NCI-H2107 treated with DMSO at 0.1 percent for 48 hours (cell line): ENCODE data around the gene ZNF771.

ENCODE experiments used
- DNase-seq: peaks from one replicate; lab custom pipeline; 2025; ENCODE audit not compliant: unreplicated experiment; lab: John Stamatoyannopoulos, UW

Gene ZNF771

GRCh38 chr16:30407102-30407803, at the start of gene ZNF771:
ZNF771 (plus strand) TSS chr16:30407606; CDS start chr16:30408054, 448 bp downstream.
- DNase-seq, result peak; percentile 53

DNA sequence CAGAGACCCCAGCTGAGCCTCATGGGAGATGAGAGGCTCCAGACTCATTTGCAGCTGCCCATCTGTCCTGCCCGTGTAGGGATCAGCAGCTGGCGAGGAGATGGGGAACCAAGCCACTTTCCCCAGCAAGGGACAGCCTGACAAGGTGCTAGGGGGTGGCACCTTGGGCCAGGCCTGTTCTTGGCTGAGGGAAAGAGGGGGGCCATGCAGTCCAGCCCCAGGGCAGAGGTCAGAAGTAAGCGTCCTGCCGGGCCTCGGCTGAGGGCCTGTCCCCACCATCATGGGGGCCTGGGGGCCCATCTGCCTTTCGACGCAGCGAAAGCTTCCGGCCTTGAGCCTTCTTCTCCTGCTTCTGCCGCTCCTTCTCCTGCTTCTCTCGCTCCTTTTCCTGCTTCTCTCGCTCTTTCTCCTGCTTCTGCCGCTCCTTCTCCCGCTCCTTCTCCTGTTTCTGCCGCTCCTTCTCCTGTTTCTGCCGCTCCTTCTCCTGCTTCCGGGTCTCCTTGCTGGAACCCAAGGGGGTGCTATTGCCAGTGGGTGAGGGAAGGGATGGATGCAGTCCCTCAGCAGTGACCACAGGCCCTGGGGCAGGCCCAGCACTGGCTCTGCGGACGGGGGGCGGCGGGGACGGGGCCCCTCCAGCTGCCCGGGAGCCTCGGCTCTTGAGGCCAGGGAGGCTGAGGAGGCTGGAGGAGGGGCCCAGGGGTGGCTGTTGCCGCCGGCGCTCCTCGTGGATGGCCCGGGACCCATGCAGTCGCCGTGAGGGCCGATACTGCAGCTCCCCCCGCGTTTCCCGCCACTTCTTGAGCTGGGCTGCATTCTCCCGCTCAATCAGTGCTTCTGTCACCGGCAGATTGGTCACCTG, 49.5 kb upstream of the ZNF771 start:
- no peak for DNase-seq

DNA sequence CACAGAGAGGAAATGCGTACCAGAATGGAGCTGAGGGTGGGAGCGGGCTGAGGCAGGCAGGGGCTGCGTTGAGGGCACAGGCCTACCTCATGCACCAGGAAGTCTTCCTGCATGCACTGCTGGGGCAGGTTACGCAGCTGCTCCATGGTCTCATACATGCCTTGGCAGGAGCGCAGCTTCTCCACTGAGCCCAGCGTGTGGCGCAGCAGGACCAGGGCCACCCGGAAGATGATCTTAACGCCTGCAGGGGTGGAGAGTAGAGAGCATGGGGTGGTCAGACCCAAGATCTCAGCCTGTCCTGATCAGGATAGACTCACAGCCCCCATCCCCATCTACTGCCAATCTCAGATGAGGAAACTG, 48.8 kb upstream of the ZNF771 start:
- DNase-seq, result no peak

- no peak for DNase-seq
Measured at GRCh38 chr16:30358990-30359870, 48.2 kb upstream of the ZNF771 start.

DNA sequence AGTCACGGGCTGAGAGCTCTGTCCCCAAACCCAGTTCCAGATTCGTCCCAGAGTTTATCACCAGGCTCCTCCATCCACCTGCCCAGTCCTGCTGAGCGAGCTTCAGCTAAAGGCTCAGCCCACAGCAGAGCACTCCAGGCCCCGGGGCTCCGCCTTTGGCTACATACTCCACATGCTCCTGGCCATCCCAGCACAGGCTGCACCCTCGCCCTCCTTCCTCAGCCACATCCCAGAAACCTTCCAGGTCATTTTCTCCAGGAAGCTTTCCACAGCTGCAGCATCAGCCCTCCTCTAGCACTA, 47.6 kb upstream of the ZNF771 start:
- DNase-seq, result no peak

DNA sequence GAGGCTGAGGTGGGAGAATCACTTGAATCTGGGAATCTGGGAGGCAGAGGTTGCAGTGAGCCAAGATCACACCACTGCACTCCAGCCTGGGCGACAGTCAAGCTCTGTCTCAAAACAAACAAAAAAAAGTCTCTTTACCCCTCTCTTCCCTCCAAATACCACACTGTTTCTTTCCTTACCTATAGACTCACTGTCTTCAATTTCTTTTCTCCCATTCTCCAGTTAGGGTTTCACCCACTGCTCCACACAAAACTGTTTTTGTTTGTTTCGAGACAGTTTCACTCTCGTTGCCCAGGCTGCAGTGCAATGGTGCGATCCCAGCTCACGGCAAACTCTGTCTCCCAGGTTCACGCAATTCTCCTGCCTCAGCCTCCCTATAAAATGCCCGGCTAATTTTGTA, 46.2 kb upstream of the ZNF771 start:
- DNase-seq, result no peak

DNA sequence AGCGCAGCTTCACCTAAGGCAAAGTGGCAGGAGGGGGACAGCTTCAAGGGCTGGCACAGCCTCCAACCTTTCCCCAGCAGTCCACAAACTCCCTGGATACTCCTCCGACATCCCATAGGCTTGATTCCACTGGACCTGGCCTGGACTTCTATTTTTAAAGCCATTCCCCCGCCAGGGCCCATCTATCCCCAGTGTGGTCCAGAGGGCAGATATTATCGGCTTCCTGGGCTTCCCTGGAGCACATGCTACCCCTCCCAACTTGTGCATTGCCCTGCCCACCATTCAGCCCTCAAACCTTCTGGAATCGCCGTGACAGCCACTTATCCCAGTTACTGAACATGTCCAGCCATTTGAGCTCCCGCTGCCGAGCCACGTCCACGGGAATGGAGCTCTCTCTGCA, 42.2 kb upstream of the ZNF771 start:
- no peak for DNase-seq

GRCh38 chr16:30366511-30366910, 40.9 kb upstream of the ZNF771 start:
- no peak for DNase-seq

DNA sequence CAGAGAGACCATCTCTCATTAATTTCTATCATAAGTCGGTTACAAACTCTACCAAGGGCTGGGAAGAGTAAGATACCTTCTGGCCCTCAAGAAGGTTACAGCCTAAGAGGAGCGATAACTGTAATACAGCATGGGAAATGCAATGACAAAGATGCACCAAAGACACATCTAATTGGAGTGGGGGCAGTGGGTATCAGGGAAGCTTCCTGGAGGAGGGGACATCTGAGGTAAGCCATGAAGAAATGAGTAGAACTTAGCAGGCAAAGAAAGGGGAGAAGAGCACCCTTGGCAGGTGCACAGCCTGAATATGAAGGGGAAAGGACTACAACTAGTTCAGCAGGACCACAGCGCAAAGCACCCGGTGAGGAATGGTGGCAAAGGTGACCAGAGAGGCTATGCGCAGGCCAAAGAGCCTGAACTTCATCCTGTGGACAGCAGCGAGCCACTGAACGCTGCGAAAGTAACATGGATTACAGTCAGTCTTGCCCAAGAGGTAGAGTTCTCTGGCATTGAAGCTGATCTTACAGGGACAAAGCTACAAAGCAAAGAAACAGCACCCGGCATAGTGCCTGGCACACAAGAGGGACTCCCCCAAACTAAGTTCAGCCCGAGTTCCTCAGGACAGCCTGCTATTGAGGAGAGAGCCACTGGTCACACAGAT, 39.9 kb upstream of the ZNF771 start:
- no peak for DNase-seq

DNA sequence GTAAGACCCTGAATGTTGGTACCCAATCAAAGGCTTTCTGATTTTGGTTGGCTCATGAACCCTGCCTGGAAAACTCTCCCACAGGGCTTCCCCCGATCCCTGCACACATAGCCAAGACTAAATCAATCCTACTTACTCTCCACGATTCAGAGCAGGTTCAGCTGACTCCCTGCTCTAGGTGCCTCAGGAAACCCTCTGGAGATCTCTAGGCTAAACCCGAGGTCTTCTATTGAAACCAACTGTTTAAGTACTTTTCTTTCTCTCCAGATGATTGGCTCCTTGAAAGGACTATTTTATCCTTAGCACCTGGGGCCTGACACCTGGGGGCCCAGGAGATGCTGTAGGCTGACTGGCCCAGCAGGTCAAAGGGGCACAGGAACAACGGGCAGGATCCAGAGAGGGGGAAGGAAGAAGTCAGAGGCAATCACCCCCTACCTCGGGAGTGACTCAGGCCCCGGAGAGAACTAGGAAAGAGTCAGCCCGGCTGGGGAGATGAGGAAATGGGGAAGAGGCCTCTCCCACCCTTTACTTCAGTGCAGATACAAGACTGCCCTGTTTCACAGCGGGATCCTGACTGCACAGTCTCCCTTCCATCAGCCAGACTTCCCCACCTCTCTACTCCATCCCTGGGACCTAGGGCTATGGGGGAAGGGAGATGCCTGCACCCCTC, 39.1 kb upstream of the ZNF771 start:
- DNase-seq, result no peak

DNA sequence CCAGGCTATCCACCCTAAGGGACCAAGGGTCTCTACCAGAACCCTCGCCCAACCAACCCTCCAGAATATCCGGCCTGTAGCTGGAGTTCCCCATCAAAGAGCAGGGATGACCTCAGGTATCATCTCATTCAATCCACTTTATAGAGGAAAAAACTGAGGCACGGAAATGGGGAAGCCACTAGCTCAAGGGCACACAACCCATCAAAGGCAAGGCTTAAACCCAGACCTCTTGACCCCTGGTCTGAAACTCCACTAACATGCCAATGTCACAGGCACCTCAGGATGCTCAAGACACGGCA, 38.7 kb upstream of the ZNF771 start:
- no peak for DNase-seq

- DNase-seq, result no peak
Measured at GRCh38 chr16:30369091-30369937, 38.1 kb upstream of the ZNF771 start.

GRCh38 chr16:30369938-30370455, 37.4 kb upstream of the ZNF771 start:
- no peak for DNase-seq

DNA sequence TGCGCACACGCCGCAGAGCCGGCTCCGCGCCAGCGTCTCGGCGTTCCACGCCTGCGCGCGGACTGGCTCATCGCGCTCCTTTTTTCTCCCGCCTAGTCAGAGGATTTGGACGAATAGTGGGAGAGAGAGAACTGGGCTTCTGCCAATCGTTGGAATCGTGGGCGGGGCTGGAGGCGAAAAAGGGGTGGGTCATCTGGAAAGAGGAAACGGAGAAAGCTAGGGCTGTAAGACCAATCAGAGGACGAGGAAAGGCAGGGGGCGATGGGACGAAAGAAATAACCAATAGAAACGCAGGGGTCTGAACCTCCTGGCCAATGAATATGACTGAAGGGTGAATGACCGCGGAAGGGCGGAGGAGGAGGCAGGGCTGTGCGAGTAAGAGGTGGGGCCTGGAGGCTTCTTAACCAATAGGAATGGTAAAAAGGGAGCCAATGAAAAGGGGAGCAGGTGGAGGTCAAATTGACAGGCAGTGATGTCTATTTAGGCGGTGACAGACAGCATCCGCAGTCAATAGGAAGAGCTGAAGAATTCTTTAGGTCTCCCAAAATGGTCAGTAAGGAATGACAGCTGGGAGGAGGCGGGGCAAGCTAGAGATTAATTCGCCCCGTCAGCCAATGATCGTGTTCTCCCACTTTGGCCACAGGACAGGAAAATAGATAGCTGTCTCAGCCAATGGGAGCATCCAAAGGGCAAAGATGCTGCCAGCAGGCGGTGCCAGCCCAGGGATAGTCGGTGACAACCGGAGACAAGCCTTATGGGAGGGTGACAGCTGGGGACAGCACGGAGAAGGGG, 36.8 kb upstream of the ZNF771 start, which contains the start of gene TBC1D10B:
Gene TBC1D10B, minus strand, starts transcription at position 39 of the 792 bp plus-strand sequence. CDS start 311 bp downstream, outside the sequence.
- DNase-seq, result peak; percentile 100

- DNase-seq, result no peak
Measured at GRCh38 chr16:30371248-30371816, 36.1 kb upstream of the ZNF771 start.

- DNase-seq, result no peak
Measured at GRCh38 chr16:30372038-30372712, 35.2 kb upstream of the ZNF771 start.

- DNase-seq, result no peak
Measured at GRCh38 chr16:30372725-30373124, 34.7 kb upstream of the ZNF771 start.

DNA sequence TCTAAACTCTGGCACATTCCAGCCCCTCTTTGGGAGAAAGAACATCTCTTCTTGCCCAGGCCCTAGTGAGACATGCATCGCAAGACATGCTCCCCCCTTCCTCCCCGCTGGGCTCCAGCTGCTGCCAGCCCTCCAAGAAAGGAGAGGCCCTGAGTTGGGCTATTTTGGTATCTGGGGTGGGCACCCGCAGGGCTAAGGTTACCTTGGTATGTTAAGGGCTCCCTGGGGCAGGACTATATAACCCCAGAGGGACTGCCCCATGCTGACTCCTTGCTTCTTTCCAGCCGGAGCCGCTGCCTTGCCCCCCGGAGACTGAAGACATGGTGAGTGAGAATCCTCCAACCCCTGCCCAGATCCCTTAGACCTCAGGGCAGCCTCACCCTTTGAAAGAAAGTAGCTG, 32.9 kb upstream of the ZNF771 start, which contains the start of gene MYL11:
Gene MYL11, plus strand, starts transcription at position 265 of the 400 bp plus-strand sequence. Its CDS starts 56 bp downstream, at position 321.
- no peak for DNase-seq
